Activated CD8-positive, alpha-beta memory T cell treated with anti-CD3 and anti-CD28 coated beads, Interleukin-2, amount 50 U/mL, for 48 hours (primary cell): ENCODE results near the gene HTT.

Experiments
- DNase-seq: peaks from one replicate; pipeline ENCODE4 v3.0.0-alpha.2; 2020

The HTT gene

GRCh38 chr4:3225071-3225850, 150.8 kb downstream of the HTT start:
- no peak for DNase-seq

- no peak for DNase-seq
Observed at GRCh38 chr4:3225936-3226335, 151.5 kb downstream of the HTT start.

- no peak for DNase-seq
Observed at GRCh38 chr4:3226467-3226866, 152.0 kb downstream of the HTT start.

- no peak for DNase-seq
Observed at GRCh38 chr4:3226944-3227343, 152.5 kb downstream of the HTT start.

- no peak for DNase-seq
Observed at GRCh38 chr4:3227878-3228675, 153.6 kb downstream of the HTT start.

- DNase-seq: no peak
Observed at GRCh38 chr4:3228881-3229280, 154.4 kb downstream of the HTT start.

GRCh38 chr4:3229328-3229727, 154.8 kb downstream of the HTT start:
- no peak for DNase-seq

GRCh38 chr4:3229964-3230363, 155.5 kb downstream of the HTT start:
- no peak for DNase-seq

- no peak for DNase-seq
Observed at GRCh38 chr4:3231471-3231870, 157.0 kb downstream of the HTT start.

- DNase-seq: no peak
Observed at GRCh38 chr4:3232001-3232400, 157.5 kb downstream of the HTT start.

- no peak for DNase-seq
Observed at GRCh38 chr4:3232871-3233271, 158.4 kb downstream of the HTT start.

GRCh38 chr4:3233391-3234071, 159.1 kb downstream of the HTT start:
- no peak for DNase-seq

GRCh38 chr4:3234171-3235029, 159.9 kb downstream of the HTT start:
- DNase-seq: no peak

- DNase-seq: no peak
Observed at GRCh38 chr4:3235030-3235345, 160.5 kb downstream of the HTT start.

- no peak for DNase-seq
Observed at GRCh38 chr4:3235581-3235980, 161.1 kb downstream of the HTT start.

GRCh38 chr4:3236326-3236878, 161.9 kb downstream of the HTT start:
- no peak for DNase-seq

- no peak for DNase-seq
Observed at GRCh38 chr4:3237266-3237665, 162.8 kb downstream of the HTT start.

- DNase-seq: no peak
Observed at GRCh38 chr4:3237712-3238560, 163.5 kb downstream of the HTT start.

- DNase-seq: no peak
Observed at GRCh38 chr4:3238721-3239120, 164.2 kb downstream of the HTT start.

GRCh38 chr4:3239303-3239702, 164.8 kb downstream of the HTT start:
- no peak for DNase-seq
